HG03280 (cell line): Measurements from ENCODE around the gene VPS45.
"Not testable (repeated sequence)": the region's sequence is repeated elsewhere in the genome, so short reads cannot be mapped to it uniquely, and the experiment has no call there.

Experiments
- ATAC-seq: cut with Tn5 transposase; IDR thresholded peaks from one replicate; pipeline ENCODE4 v1.9.1; 2021; ENCODE audit warnings: mild to moderate bottlenecking, moderate library complexity; ENCODE audit not compliant: unreplicated experiment

The VPS45 gene

DNA sequence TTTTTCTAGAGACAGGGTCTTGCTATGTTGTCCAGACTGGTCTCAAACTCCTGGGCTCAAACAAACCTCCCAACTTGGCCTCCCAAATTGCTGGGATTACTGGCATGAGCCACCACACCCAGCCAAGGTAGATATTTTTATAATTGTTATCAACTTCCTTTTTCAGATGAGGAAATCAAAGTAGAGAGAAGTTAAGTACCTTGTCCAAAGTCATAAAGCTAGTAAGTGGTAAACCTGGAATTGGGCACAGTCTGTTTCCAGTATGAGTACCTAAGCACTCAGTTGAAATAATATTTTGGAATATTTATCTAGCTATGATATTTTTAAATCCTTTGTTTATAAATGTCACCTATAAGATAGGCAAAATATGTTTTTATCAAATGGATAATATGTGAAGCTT is 59.9 kb downstream of the VPS45 start:
- no peak for ATAC-seq

DNA sequence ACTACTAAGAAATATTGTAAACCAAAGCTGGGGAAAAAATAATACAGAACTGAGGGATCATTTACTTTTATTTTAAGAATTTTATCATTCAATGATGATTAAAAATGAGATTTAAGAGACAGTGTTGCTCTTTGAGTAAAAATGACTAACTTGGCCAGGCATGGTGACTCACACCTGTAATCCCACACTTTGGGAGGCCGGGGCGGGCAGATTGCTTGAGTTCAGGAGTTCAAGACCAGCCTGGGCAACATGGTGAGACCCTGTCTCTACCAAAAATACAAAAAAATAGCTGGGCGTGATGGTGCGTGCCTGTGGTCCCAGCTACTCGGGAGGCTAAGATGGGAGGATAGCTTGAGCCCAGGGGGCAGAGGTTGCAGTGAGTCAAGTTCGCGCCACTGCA is 60.3 kb downstream of the VPS45 start:
- no peak for ATAC-seq

DNA sequence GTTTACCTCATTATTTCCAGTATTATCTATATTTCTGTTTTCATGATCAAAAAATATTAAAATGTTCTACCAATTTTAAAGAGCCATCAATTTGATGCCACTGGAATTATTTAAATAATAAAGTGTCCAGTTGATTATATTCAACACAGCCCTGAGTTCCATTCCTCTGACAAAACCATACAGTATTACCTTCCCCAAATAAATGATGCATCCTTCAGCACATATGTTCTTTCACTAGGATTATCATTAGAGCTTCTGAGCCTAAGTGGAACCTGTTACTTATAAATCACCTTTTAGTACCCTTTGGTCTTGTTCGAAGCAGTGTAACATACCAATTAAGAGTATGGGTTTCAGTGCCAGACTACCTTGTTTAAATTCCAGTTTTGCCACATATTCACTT is 64.8 kb downstream of the VPS45 start:
- no peak for ATAC-seq

DNA sequence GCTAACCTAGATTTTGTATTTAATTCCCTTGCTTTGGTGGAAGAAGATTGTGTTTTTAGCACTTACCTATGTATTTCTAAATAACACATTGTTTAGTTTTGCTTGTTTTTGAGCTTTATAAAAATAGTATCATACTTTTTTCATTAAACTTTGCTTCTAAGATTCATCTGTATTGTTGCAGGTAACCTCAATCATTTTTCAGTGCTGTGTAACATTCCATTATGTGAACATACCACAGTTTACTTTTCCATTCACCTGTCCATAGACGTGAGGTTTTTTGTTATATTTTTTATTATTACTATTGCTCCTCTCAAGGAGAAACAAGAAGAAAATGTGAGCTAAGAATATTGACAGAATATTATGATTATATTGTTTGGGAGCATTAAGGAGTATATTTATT is 67.0 kb downstream of the VPS45 start:
- ATAC-seq = no peak

DNA sequence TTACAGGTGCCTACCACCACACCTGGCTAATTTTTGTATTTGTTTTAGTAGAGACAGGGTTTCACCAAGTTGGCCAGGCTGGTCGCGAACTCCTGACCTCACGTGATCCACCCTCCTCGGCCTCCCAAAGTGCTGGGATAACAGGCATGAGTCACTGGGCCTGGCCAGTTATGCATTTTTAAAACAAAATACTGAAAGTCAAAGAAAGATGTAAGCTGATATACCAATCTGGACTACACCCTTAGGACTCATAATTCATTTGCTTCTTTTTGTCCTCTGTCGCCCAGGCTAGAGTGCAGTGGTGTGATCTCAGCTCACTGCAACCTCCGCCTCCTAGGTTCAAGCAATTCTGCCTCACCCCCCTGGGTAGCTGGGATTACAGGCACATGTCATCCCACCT is 67.8 kb downstream of the VPS45 start:
- not testable (repeated sequence) for ATAC-seq

DNA sequence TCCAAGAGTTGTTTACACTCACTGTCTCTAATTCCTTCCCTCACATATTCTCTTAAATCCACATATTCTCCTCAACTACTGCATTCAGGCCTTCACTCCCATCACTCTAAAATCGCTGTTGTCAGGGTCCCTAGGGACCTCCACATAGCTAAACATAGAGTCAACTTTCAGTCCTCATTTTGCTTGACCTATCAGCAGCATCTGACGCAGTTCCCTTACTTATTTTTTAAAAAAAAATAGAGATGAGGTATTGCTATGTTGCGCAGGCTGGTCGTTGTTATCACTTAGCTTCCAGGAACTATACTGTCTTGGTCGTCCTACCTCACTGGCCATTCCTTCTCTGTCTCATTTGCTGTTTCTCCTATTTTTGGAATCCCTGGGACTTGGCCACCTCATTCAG is 70.5 kb downstream of the VPS45 start:
- ATAC-seq = no peak

DNA sequence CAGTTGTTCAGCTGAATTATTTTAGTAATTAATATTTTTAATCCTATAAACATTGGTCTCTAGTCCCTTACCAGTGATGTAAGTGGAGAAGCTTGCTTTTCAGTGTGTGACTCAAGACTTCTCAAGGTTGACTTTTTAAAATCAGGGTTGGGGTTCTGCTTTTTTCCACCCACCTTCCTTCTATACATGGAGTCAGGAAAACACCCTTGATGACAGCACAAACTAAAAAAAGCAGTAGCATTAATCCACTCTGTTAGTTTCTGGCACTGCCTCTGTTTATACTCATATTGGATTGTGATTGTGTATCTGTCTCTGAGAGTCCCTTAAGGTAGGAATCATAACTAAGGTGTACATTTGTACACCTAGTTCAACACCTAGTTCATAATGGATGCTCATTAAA is 73.9 kb downstream of the VPS45 start:
- ATAC-seq = no peak

DNA sequence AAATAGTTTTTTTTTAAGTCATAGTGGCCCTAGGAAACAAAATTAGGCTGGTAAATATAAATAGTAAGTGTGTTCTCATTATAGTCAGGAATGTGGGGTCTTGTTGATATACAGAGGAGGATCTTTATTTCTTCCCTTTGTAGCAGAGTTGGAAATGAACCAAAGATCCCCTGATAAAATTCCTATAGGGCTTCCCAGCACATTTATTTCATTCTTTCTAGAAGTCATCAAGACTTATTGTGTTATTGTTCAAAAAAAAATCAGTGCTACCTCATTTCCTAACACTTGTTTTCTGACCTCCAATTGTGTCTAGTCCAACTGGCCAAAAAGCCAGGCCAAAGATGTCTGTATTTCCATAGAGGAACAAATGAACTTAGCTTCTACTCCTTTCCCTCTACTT is 74.5 kb downstream of the VPS45 start:
- no peak for ATAC-seq

DNA sequence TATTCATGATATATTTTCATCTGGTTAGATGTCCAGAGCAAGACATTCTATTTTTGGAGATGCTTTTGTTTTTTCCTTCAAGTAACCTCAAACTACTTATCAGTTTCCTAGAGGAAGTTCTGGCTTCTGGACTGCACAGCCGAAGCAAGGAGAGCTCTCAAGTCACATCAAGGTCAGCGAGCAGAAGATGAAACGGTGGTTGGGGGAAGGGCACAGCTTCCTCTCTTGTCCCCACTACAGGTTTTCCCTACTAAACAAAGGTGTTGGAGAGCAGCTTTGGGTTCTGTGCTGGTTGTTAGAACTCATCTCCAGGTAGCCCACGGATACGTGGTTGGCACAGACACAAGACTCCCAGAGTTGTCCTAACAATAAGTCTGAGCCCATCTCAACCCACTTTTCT is 77.0 kb downstream of the VPS45 start:
- ATAC-seq = no peak

DNA sequence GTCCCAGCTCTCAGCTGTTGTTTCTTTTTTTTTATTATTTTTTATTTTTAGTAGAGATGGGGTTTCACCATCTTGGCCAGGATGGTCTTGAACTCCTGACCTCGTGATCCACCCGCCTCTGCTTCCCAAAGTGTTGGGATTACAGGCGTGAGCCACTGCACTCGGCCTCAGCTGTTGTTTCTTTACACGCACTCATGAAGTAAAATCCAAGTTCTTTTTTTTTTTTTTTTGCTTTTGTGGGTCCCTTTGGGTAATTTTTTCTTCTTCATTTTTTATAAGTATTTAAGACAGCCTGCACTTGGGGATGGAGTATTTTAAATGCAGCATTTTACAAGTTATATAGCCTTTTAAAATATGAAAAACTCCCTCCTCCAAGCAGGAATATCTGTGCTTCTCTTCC is 78.4 kb downstream of the VPS45 start:
- ATAC-seq = not testable (repeated sequence)

DNA sequence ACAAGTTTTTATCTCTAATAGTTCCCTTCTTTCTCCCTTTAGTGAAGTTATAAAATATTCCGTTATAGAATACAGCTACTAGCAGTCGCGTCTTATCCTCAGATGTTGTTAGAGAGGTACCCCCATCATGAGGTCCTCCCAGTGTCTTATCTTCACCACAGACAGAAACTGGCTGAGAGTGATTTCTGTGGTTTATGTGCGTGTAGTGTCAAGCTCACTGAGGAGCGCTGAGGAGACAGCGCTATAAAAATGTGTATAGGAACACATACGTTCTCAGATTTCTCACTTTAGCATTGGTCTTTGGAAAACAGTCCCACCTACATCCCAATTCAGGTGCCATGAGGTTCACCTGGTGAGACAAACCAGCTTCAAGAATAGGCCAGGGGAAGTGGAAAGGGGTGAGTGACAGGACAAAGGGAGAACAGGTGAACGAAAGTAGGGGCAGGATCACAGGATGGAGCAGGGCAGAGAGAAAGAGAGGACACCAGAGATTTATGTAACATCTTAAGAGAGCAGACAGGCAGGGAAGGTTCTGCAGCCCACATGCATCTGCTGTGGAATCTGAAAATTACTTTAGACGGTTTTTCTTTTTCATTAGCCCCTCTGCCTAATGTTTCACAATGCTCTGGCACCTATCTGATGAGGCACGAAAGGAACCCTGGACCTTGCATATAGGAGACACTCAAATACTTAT is 79.4 kb downstream of the VPS45 start:
- no peak for ATAC-seq

DNA sequence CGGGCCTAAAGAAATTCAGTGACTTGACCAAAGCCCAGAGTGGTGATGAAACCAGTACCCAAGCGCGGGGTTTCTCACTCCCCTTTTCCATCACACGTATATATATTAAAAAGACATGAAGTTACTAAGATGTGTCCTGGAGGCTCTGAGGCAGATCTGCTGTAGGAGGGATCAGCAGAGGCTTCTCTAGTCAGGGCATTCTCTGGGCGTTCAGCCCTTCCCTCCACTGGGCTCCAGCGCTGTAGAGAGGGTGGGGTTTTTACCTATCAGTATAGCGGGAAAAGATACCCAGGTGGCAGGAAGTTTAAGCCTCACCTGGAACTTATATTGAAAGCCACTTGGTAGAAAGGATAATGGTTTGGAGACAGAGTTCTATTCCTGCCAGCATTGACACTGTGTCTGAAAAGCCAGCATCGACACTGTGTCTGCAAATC is 81.3 kb downstream of the VPS45 start:
- ATAC-seq = no peak

DNA sequence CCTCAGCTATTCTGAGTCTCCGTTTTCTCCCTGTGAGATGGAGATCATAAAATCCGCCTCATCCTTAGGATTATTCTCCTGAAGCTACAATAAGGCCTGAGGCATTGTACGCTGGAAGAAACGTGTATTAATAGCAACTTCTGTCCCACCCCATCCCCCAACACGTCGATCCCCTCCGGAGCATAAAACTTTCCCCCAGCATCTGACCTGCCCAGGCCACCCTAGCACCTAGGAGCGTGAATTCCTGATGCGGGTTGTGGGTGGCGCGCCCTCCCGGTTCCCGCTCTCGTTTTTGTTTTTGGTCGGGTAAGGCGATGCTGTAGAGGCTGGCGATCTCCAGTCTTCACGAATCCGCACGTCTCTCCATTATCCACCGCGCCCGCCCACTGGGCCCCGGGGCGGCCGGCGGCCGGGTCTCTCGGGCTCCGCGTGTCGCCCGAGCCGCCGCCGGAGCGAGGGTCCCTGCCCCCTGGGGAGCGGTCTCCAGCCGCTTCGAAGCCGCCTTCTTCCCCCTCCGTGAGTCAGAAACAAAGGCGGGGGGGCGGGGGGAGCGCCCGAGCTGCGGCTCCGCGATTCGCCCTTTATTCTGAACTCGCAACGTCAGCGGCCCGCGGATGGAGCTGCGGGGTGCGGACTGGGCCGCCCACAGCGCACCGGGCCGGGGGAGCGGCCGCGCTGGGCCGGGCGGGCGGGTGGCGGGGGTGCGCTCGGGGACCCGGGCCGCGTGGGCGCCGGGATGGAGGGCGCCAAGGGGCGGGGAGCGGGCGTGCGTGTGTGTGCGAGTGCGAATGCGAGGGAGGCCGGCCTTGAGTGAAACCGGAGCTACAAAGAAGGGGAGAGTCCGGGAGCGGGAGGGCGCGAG is 81.9 kb downstream of the VPS45 start, which contains the start of gene PLEKHO1:
PLEKHO1 (plus strand) TSS at position 646 of the 862 bp plus-strand sequence. CDS start 342 bp downstream, outside the sequence.
- peak; percentile 65 for ATAC-seq

DNA sequence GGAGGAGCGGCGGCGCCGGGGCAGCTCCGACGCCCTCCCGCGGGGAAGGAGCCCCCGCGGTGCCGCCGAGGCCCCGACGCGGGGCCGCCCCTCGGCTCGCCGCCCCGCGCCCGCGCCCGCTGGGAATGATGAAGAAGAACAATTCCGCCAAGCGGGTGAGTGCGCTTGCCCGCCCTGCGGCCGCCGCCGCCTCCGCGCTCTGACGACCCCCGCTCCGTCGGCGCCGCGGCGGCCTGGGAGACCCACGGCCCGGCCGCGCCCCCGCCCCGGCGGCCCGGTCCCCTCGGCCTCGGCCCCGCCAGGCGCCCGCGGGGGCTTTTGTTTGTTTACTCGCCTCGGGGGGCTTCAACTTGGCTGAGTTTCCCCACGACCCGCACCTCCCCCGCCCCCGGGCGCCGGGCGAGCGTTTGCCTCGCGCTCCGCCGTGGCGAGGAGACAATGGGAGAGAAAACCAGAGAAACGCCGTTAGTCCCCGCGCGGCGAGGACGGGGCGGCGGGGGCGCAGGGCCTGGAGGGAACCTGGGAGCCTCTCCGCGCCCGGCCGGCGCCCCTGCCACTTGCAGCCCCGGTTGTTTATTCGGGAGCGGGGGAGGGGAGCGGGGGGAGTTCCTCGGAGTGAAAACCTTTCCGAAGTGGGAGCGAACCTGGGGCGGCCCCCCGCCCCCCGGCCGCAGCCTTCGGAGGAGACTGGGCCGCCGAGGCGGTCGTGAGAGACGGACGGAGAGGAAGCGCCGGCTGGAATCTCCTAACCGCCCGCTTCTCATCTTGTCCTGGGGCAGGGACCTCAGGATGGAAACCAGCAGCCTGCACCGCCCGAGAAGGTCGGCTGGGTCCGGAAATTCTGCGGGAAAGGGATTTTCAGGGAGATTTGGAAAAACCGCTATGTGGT is 82.8 kb downstream of the VPS45 start:
- ATAC-seq = peak; percentile 4

DNA sequence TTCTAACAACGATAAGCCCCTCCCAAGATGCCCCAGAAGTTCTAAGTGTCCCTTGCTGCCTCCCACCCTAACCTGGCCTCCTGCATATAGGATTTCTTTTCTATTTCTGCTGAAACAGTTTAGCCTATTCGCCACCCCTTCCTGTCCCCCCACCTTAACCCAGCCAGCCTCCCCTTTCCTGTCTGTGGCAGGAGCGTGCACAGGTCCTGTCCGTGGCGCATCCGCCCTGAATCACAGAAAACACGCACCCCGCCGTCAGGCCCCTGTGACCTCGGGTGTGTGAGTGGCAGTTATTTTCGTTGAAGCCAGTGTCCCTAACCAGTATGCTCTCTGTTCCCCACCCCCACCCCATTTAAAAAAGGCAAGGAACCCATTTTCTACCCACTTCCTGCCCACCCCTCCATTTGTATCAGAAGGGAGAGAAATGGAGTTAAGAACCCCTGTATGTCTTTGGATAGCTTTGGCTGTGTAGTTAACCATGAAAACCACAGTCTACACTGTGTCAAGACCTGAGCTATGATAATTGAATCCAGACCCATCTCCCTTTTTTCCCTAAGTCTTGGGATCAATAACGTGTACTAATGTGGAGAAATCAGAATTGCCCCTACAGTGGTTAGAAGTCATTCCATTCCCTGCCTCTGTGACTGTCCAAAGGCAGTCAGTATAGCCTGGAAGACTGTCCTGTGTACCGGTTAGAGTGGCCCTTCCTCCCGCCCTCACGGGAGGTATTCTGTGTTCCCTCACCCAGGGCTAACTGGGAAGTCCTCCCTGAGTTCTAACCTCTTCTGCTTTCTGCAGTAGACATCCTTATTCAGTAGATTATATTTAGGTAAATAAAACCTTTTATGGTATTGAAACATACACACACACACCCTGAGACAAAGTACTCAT is 84.0 kb downstream of the VPS45 start:
- ATAC-seq = no peak

DNA sequence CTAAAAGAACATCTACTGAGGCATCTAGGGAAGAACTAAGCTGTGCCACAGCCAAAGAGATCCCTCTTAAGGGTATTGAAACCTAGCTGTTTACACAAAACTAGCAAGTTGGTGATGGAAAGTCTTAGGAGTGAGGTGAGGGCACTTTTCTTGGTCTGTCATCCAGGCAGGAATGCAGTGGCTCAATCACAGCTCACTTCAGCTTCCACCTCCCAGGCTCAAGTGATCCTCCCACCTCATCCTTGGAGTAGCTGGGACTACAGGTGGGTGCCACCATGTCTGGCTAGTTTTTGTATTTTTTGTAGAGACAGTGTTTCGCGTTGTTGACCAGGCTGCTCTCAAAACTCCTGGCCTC is 84.6 kb downstream of the VPS45 start:
- ATAC-seq = no peak

DNA sequence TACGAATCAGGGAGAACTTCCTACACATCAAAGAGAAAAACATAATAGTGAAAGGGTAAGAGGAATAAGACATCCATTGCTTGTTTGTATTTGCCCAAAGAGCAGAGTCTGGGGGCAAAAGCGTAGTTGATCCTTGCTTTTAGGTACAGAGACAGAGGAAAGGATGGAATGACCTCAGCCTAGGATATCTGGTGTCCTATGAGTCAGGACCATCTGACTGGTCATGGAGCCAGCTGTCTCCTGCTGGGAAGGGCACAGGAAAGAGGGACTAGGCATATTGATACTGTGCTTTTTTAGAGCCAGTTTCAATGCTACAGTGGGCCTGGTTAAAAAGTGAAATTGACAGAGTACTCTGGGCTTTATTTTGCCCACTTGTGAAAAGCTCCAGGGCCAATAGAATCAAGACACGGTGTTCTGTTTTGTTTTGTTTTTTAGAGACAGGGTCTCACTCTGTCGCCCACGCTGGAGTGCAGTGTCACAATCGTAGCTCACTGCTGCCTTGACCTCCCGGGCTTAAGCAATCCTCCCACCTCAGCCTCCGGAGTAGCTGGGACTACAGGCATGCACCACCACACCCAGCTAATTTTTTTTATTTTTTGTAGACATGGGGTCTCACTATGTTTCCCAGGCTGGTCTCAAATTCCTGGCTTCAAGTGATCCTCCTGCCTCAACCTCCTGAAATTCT is 85.3 kb downstream of the VPS45 start:
- ATAC-seq = no peak

DNA sequence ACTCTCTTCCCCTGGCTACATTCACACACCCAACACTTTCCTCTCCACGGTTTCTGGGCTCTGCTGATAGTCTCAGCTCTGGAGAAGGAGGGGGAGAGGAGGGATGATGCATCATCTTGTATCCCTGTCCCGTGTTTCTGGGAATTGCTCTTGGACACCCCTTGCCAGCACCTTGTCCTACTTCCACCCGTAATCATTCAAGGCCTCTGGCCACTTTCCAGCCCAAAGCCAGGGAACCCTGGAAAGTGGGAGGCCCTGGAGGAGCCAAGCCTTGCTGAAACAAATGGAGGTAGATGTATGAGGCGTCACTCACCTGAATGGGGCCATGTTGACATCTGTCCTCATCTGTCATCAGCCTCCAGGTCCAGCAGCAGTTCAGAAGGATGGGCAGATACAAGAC is 86.6 kb downstream of the VPS45 start:
- ATAC-seq = no peak

DNA sequence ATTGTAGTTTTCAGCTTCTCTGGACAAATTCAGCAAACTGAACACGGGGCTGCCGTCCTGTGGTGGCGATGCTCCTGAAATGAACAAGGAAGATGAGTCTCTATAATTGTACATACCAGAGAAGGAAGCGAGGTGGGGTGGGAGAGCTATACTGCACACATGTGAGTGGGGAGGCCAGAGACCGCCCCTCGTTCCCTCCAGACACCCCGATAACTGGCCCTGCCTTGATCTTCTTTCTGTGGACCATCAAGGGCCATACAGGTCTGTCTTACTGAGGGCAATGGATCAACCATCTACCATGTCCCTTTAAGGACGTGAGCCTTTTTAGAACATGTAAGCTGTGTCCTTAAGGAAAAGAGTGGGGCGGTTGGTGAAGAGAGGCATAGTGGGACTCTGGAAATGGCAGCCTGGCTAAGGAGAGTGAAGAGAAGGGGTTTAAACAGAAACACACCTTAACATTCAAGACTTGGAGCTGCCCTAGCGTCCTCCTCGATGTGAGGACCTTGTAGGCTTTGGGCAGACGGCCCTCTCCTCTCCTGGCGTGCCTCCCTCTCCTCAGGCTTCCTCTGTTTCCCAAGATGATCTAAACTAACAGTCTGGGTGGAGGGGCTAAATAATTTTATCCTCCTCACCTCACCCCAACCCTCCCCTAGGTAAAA is 88.0 kb downstream of the VPS45 start:
- ATAC-seq = no peak
